Activated CD8-positive, alpha-beta memory T cell treated with anti-CD3 and anti-CD28 coated beads for 36 hours (primary cell): ENCODE data around the gene NAA16. TPM values are rescaled to one million over a fixed set of nuclear protein-coding genes. Genes with fewer than 3 reads are reported as not detected.
"Not testable (repeated sequence)": the region's sequence is repeated elsewhere in the genome, so short reads cannot be mapped to it uniquely, and the experiment has no call there.

ENCODE experiments used
- CTCF ChIA-PET: fragments of 350-600 bp; sonication (Branson Sonifier 250); formaldehyde crosslinking; loops from one replicate; lab custom pipeline; 2021; ENCODE audit warnings: antibody characterized with exemption; lab: Charles Lee
- POLR2A ChIA-PET: fragments of 350-600 bp; sonication (Branson Sonifier 250); formaldehyde crosslinking; loops from one replicate; lab custom pipeline; 2021; ENCODE audit warnings: antibody characterized with exemption; lab: Charles Lee
- total RNA-seq, 2 experiments: library from RNA; stranded (reverse); gene quantifications; one replicate each; pipeline ENCODE4 v1.2.3, GENCODE V29; 2021

The NAA16 gene
- 10 to 100 TPM; 21.5 to 21.7 TPM for total RNA-seq

DNA sequence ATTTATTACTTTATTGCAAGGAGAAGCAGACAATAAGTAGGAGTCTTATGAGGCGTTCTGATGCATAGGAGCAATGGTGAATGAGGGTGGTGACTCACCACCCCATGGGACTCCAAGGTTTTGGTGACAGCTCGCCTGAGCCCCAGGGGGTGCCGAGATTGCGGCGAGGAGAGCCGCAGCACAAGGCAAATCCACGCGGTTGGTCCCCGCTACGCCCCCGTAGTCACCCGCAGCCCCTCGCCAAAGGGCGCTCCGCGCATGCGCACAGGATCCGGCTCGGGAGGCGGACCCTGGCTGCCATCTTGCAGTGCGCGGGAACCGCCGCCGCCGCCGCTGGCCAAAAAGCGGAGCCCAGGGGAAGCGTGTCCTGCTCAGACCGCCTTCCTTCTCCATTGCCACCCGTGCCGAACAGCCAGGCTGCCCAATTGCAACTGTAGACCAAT, at the start of gene NAA16:
TSS of gene NAA16 (plus strand) at position 305 of the 443 bp plus-strand sequence. CDS start 262 bp downstream, outside the sequence.
- ChIA-PET CTCF (no interaction called here), POLR2A (interaction anchor here (0.6 to 0.7 kb wide), 2 partner anchors 962 to 1071 kb away, joined by 3 read pairs; no protein-coding TSS in a partner anchor)

- POLR2A ChIA-PET = no interaction called here
- CTCF ChIA-PET = interaction anchor here (1.3 kb wide), 1 partner anchor 210 kb away, joined by 3 read pairs; no protein-coding TSS in a partner anchor
Observed at GRCh38 chr13:41263261-41263971, 47.7 kb upstream of the NAA16 start, which contains the start of gene MTRF1. MTRF1 (minus strand) TSS chr13:41263576; CDS start chr13:41260907, 2,669 bp downstream.

DNA sequence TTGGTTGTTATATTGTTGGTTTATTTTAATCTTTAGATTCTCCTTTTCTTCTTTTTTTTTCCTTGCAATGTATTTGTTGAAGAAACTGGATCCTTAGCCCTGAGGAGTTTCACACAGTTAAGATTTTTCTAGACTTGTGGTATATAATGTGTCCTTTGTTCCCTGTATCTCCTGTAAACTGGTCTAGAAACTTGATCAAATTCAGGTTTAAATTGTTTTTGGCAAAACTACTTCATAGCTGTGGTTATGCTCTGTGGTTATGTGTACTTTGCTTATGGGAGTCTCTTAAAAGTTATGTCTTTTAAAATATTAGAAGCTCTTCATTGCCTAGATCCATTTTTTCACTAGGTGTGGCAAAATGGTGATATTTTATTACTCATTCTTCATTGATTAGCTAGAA, 44.0 kb upstream of the NAA16 start:
- CTCF ChIA-PET = no interaction called here
- POLR2A ChIA-PET = no interaction called here

DNA sequence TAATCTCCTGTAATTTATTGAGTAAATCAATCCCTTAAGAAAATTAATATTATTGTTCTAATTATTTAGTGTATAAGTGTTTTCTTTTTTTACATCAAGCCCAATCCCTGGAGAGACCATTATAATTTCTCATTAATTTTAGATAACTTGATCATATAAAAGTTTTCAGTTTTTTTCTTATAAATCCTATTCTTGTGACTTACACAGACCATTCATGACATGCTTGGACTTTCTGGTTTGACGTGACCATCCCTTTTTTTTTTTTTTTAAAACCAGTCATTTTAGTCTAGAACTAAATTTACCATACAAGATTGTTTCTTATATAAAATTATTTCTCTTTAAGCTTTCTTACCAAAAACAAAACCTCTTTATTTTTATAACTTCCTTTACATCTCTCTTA, 42.3 kb upstream of the NAA16 start:
- CTCF ChIA-PET = no interaction called here
- POLR2A ChIA-PET = no interaction called here

GRCh38 chr13:41271456-41272285, 39.4 kb upstream of the NAA16 start:
- POLR2A ChIA-PET = no interaction called here
- CTCF ChIA-PET = no interaction called here

- POLR2A ChIA-PET = no interaction called here
Observed at GRCh38 chr13:41273831-41274441, 37.1 kb upstream of the NAA16 start.

DNA sequence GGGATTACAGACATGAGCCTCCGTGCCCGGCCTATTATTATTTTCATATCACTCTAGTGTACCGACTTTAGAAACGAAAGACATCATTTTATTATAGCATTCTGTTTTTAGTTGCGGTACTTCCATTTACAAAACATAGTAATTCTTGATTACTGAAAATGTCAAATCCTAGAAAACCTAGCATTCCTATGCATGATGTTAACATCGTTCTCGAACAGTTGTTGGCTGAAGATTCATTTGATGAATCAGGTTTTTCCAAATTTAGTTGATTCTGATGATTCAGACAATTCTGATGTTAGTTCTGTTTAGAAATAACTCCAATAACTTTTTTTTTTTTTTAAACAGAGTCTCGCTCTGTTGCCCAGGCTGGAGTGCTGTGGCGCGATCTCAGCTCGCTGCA, 36.2 kb upstream of the NAA16 start:
- POLR2A ChIA-PET = no interaction called here

More at GRCh38 chr13:41273831-41274441, 37.1 kb upstream of the NAA16 start:
- CTCF ChIA-PET = no interaction called here

GRCh38 chr13:41276824-41277223, 34.2 kb upstream of the NAA16 start:
- CTCF ChIA-PET = interaction anchor here (1.2 kb wide), 1 partner anchor 23 kb away, joined by 4 read pairs; no protein-coding TSS in a partner anchor
- POLR2A ChIA-PET = no interaction called here

More for the DNA sequence above, 36.2 kb upstream of the NAA16 start:
- CTCF ChIA-PET = no interaction called here

- POLR2A ChIA-PET, CTCF ChIA-PET: not testable (repeated sequence)
Observed at GRCh38 chr13:41279156-41279555, 31.9 kb upstream of the NAA16 start.

GRCh38 chr13:41282129-41282571, 28.9 kb upstream of the NAA16 start:
- ChIA-PET POLR2A (no interaction called here), CTCF (no interaction called here)

GRCh38 chr13:41284512-41285288, 26.4 kb upstream of the NAA16 start:
- ChIA-PET POLR2A (no interaction called here), CTCF (no interaction called here)

DNA sequence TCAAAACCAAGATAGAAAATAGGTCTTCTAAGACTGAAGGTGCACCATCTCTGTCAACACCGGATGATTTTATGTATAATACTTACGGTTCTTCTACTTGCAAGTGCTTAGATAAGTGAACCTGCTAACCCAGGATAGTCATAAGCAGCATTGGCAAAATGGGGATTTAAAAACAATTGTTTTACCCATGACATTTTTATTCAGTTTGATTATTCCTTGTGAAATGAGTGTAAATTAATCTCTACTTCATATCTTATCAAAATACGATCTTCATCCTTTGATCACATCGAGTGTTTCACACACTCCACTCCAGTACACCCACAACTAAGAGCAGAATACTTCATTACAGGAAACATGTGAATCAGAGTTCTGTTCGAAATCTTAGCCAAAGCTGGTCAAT, 24.7 kb upstream of the NAA16 start:
- POLR2A ChIA-PET = no interaction called here
- CTCF ChIA-PET = no interaction called here

DNA sequence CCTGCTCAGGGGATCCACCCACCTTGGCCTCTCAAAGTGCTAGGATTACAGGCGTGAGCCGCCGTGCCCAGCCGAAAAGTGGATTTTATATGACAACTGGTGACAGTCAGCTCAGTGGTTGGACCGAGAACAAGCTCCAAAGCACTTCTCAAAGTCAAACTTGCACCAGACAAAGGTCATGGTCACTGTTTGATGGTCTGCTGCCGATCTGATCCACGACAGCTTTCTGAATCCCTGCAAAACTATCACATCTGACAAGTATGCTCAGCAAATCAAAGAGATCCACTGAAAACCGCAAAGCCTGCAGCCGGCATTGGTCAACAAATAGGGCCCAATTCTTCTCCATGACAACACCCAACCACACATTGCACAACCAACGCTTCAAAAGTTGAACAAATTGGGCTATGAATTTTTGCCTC, 21.6 kb upstream of the NAA16 start:
- ChIA-PET CTCF (no interaction called here), POLR2A (no interaction called here)

- POLR2A ChIA-PET = no interaction called here
- CTCF ChIA-PET = no interaction called here
Observed at GRCh38 chr13:41291246-41291645, 19.8 kb upstream of the NAA16 start.

DNA sequence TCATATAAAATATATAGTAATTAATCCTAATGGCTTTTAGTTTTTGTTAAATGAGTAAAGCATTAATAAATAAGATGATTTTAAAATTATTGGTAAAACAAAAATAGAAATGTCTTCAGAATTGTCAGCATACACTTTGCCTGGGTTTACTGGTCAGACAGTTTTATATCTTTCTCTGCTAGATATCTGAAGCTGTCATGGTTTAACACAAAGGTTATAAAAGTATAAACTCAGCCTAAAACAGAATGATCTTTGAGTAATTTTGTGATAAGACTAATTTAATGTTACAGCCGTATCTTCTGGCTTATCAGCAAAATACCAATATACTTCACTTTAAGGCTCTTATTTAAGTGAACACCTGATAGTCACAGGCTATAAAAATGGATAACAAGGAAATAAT, 17.8 kb upstream of the NAA16 start:
- POLR2A ChIA-PET = no interaction called here
- CTCF ChIA-PET = no interaction called here

- ChIA-PET POLR2A (no interaction called here), CTCF (no interaction called here)
Observed at GRCh38 chr13:41294914-41295313, 16.2 kb upstream of the NAA16 start.

GRCh38 chr13:41295973-41296372, 15.1 kb upstream of the NAA16 start:
- ChIA-PET POLR2A (no interaction called here), CTCF (no interaction called here)

GRCh38 chr13:41296879-41297646, 14.0 kb upstream of the NAA16 start:
- CTCF ChIA-PET = no interaction called here
- POLR2A ChIA-PET = no interaction called here
